Endodermal cell (in vitro differentiated cells): ENCODE measurements around the gene YARS1. TPM values are rescaled to one million over a fixed set of nuclear protein-coding genes. Genes with fewer than 3 reads are reported as not detected.

Experiments
- DNase-seq: peaks from one replicate; pipeline ENCODE4 v3.0.0-alpha.2; 2017
- H3K27ac ChIP-seq: 2 replicates; pipeline ENCODE4 v1.5.1; 2013; ENCODE audit warnings: mild to moderate bottlenecking, low read depth, low read length, moderate library complexity
- H3K27me3 ChIP-seq: 2 replicates; pipeline ENCODE4 v1.6.1; 2013; ENCODE audit warnings: mild to moderate bottlenecking, low read length, moderate library complexity; ENCODE audit not compliant: insufficient read depth, control insufficient read depth, poor library complexity, severe bottlenecking
- H3K36me3 ChIP-seq: 2 replicates; pipeline ENCODE4 v1.7.0; 2013; ENCODE audit warnings: mild to moderate bottlenecking, low read length, moderate library complexity; ENCODE audit not compliant: control insufficient read depth, insufficient read depth
- H3K4me1 ChIP-seq: one replicate; pipeline ENCODE4 v1.7.0; 2013; ENCODE audit warnings: low read length; ENCODE audit not compliant: control insufficient read depth, insufficient read depth
- H3K4me3 ChIP-seq: 2 replicates; pipeline ENCODE4 v1.5.1; 2013; ENCODE audit warnings: mild to moderate bottlenecking, low read length, moderate library complexity
- H3K9ac ChIP-seq: 2 replicates; pipeline ENCODE4 v1.6.1; 2013; ENCODE audit warnings: mild to moderate bottlenecking, low read length, moderate library complexity; ENCODE audit not compliant: poor library complexity, severe bottlenecking; ENCODE audit errors: extremely low read depth
- H3K9me3 ChIP-seq: 2 replicates; pipeline ENCODE4 v1.6.1; 2013; ENCODE audit warnings: mild to moderate bottlenecking, low read length, moderate library complexity; ENCODE audit not compliant: control insufficient read depth
- H3K27ac Mint-ChIP-seq: 2 replicates; pipeline ENCODE4 v1.8.0; 2020; ENCODE audit warnings: mixed read lengths
- H3K27me3 Mint-ChIP-seq: 2 replicates; pipeline ENCODE4 v1.8.0; 2021; ENCODE audit warnings: mild to moderate bottlenecking, mixed read lengths; ENCODE audit not compliant: insufficient read depth
- H3K36me3 Mint-ChIP-seq: 2 replicates; pipeline ENCODE4 v1.8.0; 2020; ENCODE audit warnings: low read depth, mixed read lengths
- H3K4me1 Mint-ChIP-seq: 2 replicates; pipeline ENCODE4 v1.8.0; 2020; ENCODE audit warnings: mixed read lengths
- H3K4me3 Mint-ChIP-seq: 2 replicates; pipeline ENCODE4 v1.8.0; 2020; ENCODE audit warnings: mild to moderate bottlenecking, moderate library complexity, mixed read lengths
- H3K9me3 Mint-ChIP-seq: 2 replicates; pipeline ENCODE4 v1.8.0; 2020; ENCODE audit warnings: mild to moderate bottlenecking, mixed read lengths
- WGBS, 2 experiments: methylation state at CpG; one replicate each; pipeline versions ENCODE4 v1.1.5 to v1.1.7; 2013; ENCODE audit warnings: missing lambda C conversion rate in 2 of 2, mixed read lengths in 1 of 2; ENCODE audit not compliant: insufficient coverage in 1 of 2, insufficient read length in 1 of 2; 5-methylcytosine and 5-hydroxymethylcytosine counted together
- total RNA-seq, 2 donors: library from RNA; stranded (reverse); fragmentation: NEBNext Ultra II Directional in 1 of 2; extraction: Animal tissue kit (Norgen Biotek cat#: 25700) in 1 of 2; gene quantifications; 2 replicates in 1 of 2; 3 replicates in 1 of 2; pipeline ENCODE4 v1.2.1, GENCODE V29; 2021
- TF ChIP-seq, protein P1 (sequence below): fragments of 200-600 bp; sonication (generic); conservative IDR thresholded peaks from 2 replicates; pipeline ENCODE4 v1.5.0; 2021; ENCODE audit warnings: antibody characterized with exemption, mild to moderate bottlenecking

The YARS1 gene
- total RNA-seq, 2 donors from 2014 or later, result 141 to 154 TPM

- no peak overlapping the region for H3K27ac ChIP-seq
- H3K4me3 Mint-ChIP-seq, result peak overlapping the region; percentile 8
These were observed 59.8 kb downstream of the YARS1 start for GRCh38 chr1:32757213-32757895.

GRCh38 chr1:32755810-32756159, 61.4 kb downstream of the YARS1 start:
- Histone ChIP-seq H3K27ac (no peak overlapping the region), H3K4me3 (peak overlapping the region; percentile 97), H3K9ac (peak overlapping the region; percentile 57), H3K27me3 (no peaks in the 10 kb centered on the region), H3K4me1 (peaks cover 27% of the 10 kb centered on the region), H3K36me3 (no peaks in the 10 kb centered on the region), H3K9me3 (no peaks in the 10 kb centered on the region)
- H3K4me1 Mint-ChIP-seq, result peaks cover 51% of the 10 kb centered on the region
- H3K27ac Mint-ChIP-seq, result peak overlapping the region; percentile 86
- 61 to 89% methylated on average over 1 to 3 of the region's 3 CpGs for WGBS, 2 experiments
- no peaks in the 10 kb centered on the region for H3K27me3 Mint-ChIP-seq
- peak overlapping the region; percentile 81 for H3K4me3 Mint-ChIP-seq
- peak; percentile 70 for DNase-seq
- H3K9me3 Mint-ChIP-seq, result no peaks in the 10 kb centered on the region
- TF ChIP-seq, protein P1, sequence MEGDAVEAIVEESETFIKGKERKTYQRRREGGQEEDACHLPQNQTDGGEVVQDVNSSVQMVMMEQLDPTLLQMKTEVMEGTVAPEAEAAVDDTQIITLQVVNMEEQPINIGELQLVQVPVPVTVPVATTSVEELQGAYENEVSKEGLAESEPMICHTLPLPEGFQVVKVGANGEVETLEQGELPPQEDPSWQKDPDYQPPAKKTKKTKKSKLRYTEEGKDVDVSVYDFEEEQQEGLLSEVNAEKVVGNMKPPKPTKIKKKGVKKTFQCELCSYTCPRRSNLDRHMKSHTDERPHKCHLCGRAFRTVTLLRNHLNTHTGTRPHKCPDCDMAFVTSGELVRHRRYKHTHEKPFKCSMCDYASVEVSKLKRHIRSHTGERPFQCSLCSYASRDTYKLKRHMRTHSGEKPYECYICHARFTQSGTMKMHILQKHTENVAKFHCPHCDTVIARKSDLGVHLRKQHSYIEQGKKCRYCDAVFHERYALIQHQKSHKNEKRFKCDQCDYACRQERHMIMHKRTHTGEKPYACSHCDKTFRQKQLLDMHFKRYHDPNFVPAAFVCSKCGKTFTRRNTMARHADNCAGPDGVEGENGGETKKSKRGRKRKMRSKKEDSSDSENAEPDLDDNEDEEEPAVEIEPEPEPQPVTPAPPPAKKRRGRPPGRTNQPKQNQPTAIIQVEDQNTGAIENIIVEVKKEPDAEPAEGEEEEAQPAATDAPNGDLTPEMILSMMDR, result no peak
- no peaks in the 10 kb centered on the region for H3K36me3 Mint-ChIP-seq

More at GRCh38 chr1:32757213-32757895, 59.8 kb downstream of the YARS1 start:
- Mint-ChIP-seq H3K36me3 (peaks cover 3% of the 10 kb centered on the region), H3K4me1 (peaks cover 66% of the 10 kb centered on the region), H3K9me3 (no peaks in the 10 kb centered on the region), H3K27me3 (no peaks in the 10 kb centered on the region), H3K27ac (peak overlapping the region; percentile 92)
- Histone ChIP-seq H3K4me1 (peaks cover 35% of the 10 kb centered on the region), H3K4me3 (peak overlapping the region; percentile 2), H3K36me3 (no peaks in the 10 kb centered on the region), H3K27me3 (no peaks in the 10 kb centered on the region), H3K9me3 (no peaks in the 10 kb centered on the region), H3K9ac (no peak overlapping the region)
- TF ChIP-seq, protein P1, result no peak
- WGBS, 2 experiments, result 75 to 86% methylated on average over 3 to 4 of the region's 4 CpGs
- DNase-seq, result no peak

DNA sequence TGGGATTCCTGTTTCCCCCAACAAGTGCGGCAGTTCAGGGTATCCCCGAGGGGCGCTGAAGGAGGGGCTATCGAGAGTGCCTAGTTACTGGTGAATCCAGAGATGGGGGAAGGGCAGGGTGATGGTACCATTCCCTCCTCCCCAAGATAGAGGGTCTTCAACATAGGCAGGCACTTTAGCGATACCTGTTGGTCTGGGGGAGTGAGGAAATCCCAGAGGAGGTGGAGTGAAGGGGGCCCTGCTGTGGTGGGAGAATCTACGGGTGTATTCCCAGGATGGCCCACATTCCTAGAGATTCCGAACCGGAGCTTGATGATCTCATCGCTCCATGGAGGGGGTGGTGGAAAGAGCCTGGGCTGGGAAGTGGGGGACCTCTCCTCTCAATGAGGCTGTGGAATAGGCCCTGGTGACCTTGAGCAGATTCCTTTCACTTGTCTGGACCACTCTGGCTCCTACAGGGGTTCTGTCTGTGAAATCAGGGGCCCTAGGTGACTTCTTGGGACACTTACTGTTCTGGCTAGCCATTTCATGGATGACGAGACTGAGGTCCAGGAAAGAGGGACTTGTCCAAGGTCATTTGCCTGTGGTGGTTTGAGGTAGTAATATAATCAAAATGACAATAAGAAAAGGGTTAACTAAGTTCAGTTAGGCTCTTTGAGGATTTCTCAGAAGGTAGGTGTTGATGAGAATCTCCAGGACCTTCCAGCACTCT, 61.9 kb downstream of the YARS1 start:
- Mint-ChIP-seq H3K27ac (peak overlapping the region; percentile 86), H3K9me3 (no peaks in the 10 kb centered on the region), H3K27me3 (no peaks in the 10 kb centered on the region), H3K4me1 (peaks cover 49% of the 10 kb centered on the region), H3K4me3 (peak overlapping the region; percentile 81), H3K36me3 (no peaks in the 10 kb centered on the region)
- Histone ChIP-seq H3K4me1 (peaks cover 25% of the 10 kb centered on the region), H3K27me3 (no peaks in the 10 kb centered on the region), H3K36me3 (no peaks in the 10 kb centered on the region), H3K9ac (peak overlapping the region; percentile 57), H3K27ac (peak overlapping the region; percentile 45), H3K9me3 (no peaks in the 10 kb centered on the region), H3K4me3 (peak overlapping the region; percentile 97)
- TF ChIP-seq, protein P1, result no peak
- WGBS, 2 experiments, result 24 to 70% methylated on average over 1 to 10 of the region's 10 CpGs
- DNase-seq, result no peak
